ENCODE measurements around the gene CPNE6.

DNA sequence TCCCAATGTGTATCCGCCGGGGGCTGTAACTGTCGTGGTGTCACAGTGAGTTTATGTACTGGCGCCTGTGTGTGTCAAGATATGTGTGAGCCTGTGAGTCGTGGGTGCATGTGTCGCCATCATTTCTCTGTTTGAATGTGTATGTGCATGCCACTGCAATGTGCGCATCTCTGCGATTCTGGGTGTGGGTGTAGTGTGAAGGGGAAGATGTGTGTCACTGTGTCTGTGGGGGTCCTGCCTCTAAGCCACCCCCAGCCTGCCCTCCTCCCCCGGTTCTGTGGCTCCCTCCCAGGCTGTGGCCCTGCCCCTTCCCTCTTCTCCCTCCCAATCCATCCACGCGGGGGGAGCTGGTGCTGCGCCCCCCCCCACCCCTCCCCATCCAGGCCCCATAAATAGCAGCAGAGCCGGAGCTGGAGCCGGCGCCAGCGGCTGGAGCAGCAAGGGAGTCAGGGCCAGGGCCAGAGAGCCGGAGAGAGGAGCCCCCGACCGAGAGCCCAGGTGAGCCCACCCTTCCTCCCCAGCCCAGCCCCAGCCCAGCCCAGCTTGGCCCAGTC is at the start of gene CPNE6:
- TF ChIP-seq, protein P1, sequence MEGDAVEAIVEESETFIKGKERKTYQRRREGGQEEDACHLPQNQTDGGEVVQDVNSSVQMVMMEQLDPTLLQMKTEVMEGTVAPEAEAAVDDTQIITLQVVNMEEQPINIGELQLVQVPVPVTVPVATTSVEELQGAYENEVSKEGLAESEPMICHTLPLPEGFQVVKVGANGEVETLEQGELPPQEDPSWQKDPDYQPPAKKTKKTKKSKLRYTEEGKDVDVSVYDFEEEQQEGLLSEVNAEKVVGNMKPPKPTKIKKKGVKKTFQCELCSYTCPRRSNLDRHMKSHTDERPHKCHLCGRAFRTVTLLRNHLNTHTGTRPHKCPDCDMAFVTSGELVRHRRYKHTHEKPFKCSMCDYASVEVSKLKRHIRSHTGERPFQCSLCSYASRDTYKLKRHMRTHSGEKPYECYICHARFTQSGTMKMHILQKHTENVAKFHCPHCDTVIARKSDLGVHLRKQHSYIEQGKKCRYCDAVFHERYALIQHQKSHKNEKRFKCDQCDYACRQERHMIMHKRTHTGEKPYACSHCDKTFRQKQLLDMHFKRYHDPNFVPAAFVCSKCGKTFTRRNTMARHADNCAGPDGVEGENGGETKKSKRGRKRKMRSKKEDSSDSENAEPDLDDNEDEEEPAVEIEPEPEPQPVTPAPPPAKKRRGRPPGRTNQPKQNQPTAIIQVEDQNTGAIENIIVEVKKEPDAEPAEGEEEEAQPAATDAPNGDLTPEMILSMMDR (conservative IDR thresholded peaks at IDR 0.05; ENCODE audit: low read depth, low read length): no peak
- no peak for TF ChIP-seq EZH2 (IDR thresholded peaks at IDR 0.05; ENCODE audit: borderline replicate concordance, low read depth, low read length, poor library complexity, severe bottlenecking)

All from A673 (cell line).